WI38 (cell line): Measurements from ENCODE around the gene TPSD1.

ENCODE experiments used
- H3K4me3 ChIP-seq: 2 replicates; pipeline ENCODE4 v1.5.1; 2011; ENCODE audit warnings: low read depth, mild to moderate bottlenecking, control low read depth, low read length
- CTCF ChIP-seq: IDR thresholded peaks from 2 replicates; pipeline ENCODE4 v1.5.1; 2012; ENCODE audit warnings: low read depth, mild to moderate bottlenecking, control low read depth, low read length

TPSD1 gene

GRCh38 chr16:1276580-1276878, 20.7 kb downstream of the TPSD1 start:
- H3K4me3 ChIP-seq: no peak overlapping the region
- TF ChIP-seq CTCF: no peak

- H3K4me3 ChIP-seq: no peak overlapping the region
- TF ChIP-seq CTCF: no peak
Measured at GRCh38 chr16:1277151-1277598, 21.3 kb downstream of the TPSD1 start.

GRCh38 chr16:1277617-1278282, 21.9 kb downstream of the TPSD1 start:
- no peak overlapping the region for H3K4me3 ChIP-seq
- TF ChIP-seq CTCF: no peak

GRCh38 chr16:1278477-1278876, 22.6 kb downstream of the TPSD1 start:
- no peak for TF ChIP-seq CTCF
- H3K4me3 ChIP-seq: no peak overlapping the region

GRCh38 chr16:1279081-1279944, 23.4 kb downstream of the TPSD1 start:
- no peak overlapping the region for H3K4me3 ChIP-seq
- no peak for TF ChIP-seq CTCF

- H3K4me3 ChIP-seq: no peak overlapping the region
- no peak for TF ChIP-seq CTCF
Measured at GRCh38 chr16:1279945-1280589, 24.2 kb downstream of the TPSD1 start.

GRCh38 chr16:1280783-1281182, 24.9 kb downstream of the TPSD1 start:
- H3K4me3 ChIP-seq: no peak overlapping the region
- TF ChIP-seq CTCF: no peak
